Amniotic stem cell (primary cell): ENCODE results near the gene SOBP.

ENCODE experiments used
- DNase-seq: peaks from one replicate; lab custom pipeline; 2025; lab: John Stamatoyannopoulos, UW

SOBP gene

GRCh38 chr6:107638493-107638892 is 148.6 kb downstream of the SOBP start:
- DNase-seq = no peak

- DNase-seq = no peak
Measured at GRCh38 chr6:107639511-107639910, 149.6 kb downstream of the SOBP start.

DNA sequence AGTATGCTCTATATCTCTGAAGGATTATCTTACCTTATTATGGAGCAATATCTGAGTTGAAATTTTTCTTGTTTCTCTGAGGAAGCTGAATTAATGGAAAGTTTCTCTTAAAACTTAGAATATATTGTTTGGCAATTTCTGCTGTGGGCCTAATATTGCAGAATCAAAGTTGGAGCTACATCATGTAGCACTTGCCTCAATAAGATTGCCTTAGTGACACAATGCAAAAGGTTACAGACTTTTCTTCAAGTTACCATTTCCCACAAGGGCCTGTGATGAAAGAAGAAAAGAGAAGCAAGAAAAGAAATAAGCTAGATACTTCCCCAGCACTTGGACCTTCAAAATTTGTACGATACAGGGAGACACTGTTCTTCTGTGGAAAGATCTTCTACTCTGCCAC is 151.2 kb downstream of the SOBP start:
- no peak for DNase-seq

DNA sequence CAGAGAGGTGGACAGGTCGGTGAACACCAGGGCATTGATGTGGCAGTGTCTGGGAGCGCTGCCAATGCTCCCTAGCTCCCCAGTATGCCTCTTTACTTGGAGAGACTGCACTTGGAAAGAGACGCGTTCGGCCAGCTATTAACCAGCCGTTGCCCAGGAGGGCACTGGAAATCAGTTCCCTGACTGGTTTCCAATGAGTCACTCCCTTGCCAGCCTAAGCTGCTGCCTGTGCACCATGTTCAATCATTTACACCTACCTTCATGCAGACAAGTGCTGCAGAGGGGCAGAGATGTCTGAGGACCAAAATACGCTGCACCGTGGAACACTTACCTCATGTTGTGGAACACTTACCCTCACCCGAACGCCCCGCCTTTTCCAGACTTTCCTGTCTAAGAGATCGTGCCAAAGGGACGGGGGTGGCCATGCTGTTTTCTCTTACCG is 151.6 kb downstream of the SOBP start:
- DNase-seq = no peak

GRCh38 chr6:107642095-107642860 is 152.4 kb downstream of the SOBP start:
- no peak for DNase-seq

- no peak for DNase-seq
Measured at GRCh38 chr6:107642861-107643328, 153.0 kb downstream of the SOBP start.

- no peak for DNase-seq
Measured at GRCh38 chr6:107644513-107644912, 154.6 kb downstream of the SOBP start.

DNA sequence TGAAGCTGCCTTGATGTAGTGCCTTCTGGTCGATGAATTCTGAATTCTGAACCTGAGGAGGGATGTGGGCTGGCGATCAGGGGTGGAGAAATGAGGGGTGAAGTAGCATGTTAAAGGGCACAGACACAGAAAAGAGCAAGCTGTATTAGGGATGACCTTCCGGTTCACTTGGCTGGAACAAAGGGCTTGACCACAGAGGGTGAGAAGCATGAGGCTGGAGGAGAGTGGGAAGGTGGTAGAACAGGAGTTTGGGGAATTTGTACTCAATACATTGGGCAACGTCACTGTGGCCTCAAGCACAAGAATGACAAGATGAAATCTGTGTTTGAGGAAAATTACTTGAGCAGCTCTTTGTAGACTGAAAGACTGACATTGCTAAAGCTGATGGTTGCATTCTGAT is 155.8 kb downstream of the SOBP start:
- no peak for DNase-seq

- no peak for DNase-seq
Measured at GRCh38 chr6:107646176-107646575, 156.3 kb downstream of the SOBP start.

DNA sequence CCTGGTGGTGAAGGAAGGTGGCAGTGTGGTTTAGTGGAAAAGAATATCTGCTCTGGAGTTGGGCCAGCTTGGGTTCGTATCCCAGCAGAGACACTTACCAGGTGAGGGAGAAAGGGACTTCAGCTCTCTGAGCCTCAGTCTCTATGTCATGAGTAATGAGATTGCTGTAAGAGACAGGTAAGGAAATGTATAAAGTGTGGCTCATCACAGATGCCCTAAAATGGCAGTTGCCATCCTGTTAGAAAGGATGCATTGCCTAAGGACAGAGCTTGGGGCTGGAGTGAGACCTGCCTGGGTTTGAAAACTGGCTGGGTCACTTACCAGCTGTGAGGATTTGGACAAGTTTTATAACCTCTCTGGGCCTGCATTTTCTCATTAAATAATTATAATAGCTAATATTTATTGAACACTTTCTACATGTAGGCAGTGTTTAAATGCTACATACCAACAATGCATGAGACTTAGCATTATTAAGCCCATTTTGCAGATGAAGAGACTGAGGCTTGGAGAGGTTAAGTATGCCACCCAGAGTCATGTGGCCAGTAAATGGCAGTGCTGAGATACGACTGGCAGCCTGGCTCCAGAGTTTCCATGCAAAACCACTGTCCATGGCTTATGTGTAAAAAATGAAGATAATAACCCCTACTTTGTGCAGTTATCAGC is 157.0 kb downstream of the SOBP start:
- DNase-seq = no peak

- no peak for DNase-seq
Measured at GRCh38 chr6:107647439-107647948, 157.6 kb downstream of the SOBP start.

DNA sequence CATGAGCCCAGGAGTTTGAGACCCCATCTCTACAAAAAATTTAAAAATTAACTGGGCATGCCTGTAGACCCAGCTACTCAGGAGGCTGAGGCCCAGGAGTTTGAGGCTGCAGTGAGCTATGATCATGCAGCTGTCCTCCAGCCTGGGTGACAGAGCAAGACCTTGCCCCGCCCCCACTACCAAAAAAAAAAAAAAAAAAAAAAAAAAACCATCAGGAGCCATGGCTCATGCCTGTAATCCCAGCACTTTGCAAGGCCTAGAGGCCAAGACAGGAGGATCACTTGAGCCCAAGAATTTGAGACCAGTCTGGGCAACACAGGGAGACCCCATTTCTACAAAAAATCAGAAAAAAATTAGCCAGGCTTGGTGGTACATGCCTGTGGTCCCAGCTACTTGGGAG is 159.1 kb downstream of the SOBP start:
- no peak for DNase-seq

GRCh38 chr6:107652526-107653182 is 162.7 kb downstream of the SOBP start:
- no peak for DNase-seq

- DNase-seq = no peak
Measured at GRCh38 chr6:107653183-107653580, 163.3 kb downstream of the SOBP start.

DNA sequence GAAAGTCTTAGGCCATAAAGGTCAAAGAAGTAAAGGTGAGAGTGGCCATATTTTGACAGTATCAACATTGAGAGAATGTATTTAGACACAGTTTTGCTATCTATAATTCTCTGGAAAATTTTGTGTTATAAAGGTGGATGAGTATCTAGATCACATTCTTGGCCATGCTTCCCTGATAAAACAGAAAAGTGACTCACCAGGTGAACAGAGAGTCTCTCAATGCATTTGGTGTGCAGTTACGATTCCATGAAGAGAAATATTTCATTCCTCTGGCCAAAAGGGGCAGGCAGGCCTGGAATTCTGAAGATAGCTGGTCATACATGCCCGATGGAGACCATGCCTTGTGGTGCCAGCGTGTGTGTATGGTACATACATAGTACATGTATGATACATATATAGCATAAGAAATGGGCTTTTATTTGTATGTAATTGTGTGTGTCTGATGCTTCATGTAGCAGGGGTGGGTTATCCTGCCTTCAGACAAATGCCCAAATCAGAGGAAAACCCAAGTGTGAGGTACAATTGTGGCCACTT is 164.0 kb downstream of the SOBP start:
- no peak for DNase-seq

DNA sequence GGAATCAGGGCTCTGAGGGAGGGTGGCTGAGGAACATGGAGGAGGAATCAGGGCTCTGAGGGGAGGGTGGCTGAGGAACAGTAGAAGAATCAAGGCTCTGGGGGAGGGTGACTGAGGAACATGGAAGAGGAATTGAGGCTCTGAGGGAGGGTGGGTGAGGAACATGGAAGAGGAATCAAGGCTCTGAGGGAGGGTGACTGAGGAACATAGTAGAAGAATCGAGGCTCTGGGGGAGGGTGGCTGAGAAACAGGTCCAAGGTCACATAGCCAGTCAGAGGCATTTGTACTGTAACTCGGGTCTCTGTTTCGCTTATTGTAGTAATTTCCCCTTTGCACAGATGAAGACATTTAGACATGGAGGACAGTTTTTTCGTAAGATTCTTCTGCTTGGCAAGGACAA is 164.8 kb downstream of the SOBP start:
- DNase-seq = no peak

- DNase-seq = no peak
Measured at GRCh38 chr6:107655245-107655644, 165.3 kb downstream of the SOBP start.

GRCh38 chr6:107655864-107656263 is 165.9 kb downstream of the SOBP start:
- no peak for DNase-seq

DNA sequence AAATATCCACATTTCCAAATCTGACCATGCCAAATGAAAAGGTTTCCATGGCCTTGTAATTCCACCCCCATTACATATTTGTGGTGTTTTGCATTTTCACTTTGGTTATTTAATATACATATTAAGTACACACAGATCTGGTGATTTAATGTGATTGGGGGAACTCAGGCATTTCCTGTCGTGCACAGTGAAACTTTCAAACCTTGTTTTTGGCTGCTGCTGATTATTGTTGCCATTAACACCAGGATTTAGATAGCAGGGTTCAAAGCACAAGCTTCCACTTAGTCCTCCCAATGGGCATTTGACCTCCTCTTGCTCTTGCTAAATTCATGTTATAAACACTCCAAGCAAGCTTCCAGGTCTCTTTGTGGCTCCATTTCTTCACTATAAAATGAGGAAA is 166.5 kb downstream of the SOBP start:
- DNase-seq = no peak

DNA sequence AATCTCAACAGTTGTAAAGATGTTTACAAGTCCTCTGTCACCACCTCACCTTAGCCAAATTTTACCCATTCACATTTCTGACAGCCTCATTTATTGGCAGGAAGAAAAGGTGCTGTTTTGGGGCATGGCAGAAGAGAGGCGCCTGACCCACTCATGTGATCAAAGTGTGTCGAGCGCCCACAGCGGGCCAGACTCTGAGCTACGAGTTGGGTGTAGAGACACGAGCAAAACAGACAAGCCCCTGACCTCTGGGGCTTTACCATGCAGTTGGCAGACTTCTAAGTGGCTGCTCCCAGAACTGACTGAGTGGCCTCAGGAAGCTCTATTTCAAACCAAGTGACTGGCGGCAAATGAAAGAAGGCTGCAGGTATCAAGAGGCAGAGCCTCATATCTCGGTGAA is 167.0 kb downstream of the SOBP start:
- DNase-seq = no peak

- DNase-seq = no peak
Measured at GRCh38 chr6:107657373-107657754, 167.4 kb downstream of the SOBP start.

GRCh38 chr6:107657755-107658461 is 168.0 kb downstream of the SOBP start:
- DNase-seq = peak; percentile 37
